ENCODE results near the gene DMWD.
A peak's percentile ranks its signal among the peaks of the same experiment; 100 is the strongest.
"Not testable (repeated sequence)": the region's sequence is repeated elsewhere in the genome, so short reads cannot be mapped to it uniquely, and the experiment has no call there.

Gene DMWD

GRCh38 chr19:45816236-45817009 is 23.8 kb upstream of the DMWD start:
- no peak for DNase-seq

DNA sequence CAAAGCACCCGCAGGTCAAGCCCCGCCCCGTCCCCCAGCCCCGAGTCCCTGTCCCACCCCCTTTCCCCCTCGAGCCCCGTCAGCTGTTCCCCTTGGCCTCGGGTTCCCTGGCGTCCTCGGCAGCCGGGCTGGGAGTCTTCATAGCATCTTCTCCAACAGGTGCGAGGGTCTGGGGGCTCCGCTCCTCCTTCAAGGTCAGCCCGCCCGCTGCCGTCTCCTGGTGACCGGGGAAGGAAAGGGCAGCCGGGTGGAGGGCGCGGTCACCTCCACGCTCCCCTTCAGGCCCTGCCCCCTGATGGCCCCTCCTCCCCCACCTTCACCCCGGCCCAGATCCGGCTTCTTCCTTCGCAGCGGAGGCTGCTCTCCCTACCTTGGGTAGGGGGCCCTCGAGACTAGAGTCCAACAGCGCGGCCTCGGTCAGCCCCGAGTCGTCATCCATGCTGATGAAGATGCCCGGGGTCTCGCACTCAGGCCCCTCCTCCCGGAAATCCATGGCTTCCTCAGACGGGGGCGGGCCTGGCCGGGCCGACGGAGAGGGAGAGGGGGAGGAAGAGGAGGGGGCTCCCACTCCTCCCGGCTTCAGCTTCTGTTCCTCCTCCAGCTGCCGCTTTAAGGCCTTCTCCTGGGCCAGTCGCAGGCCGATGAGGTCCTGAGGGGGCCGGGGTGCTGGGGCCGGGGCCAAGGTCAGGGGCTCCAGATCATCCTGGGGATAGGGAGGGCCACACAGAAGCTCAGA is 23.0 kb upstream of the DMWD start:
- no peak for DNase-seq

GRCh38 chr19:45814851-45815480 is 22.3 kb upstream of the DMWD start, which contains the start of gene RSPH6A:
Gene RSPH6A (minus strand): TSS chr19:45815308. CDS start chr19:45815176, 132 bp downstream.
- DNase-seq, result no peak

GRCh38 chr19:45814166-45814780 is 21.6 kb upstream of the DMWD start:
- DNase-seq, result no peak

DNA sequence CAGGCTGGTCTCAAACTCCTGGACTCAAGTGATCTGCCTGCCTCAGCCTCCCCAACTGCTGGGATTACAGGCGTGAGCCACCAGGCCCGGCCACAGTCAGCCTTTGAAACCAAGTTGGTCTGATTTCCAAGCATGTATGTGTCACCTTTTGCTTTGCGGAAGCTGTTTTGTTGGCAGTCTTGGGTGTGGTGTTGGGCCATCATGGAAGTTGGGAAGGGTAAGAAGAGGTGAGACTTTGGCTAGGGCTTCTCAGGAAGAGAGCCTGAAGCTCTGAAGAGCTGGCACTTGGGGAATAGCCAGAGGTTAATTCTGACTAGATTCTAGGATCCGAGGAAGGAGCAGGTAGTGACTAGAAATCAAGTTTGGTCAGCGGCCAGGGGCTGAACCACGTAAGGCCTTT is 19.7 kb upstream of the DMWD start:
- no peak for DNase-seq

- no peak for DNase-seq
Measured at GRCh38 chr19:45809643-45810159, 17.1 kb upstream of the DMWD start.

- DNase-seq, result no peak
Measured at GRCh38 chr19:45805719-45806118, 13.1 kb upstream of the DMWD start.

- no peak for DNase-seq
Measured at GRCh38 chr19:45804959-45805230, 12.2 kb upstream of the DMWD start.

DNA sequence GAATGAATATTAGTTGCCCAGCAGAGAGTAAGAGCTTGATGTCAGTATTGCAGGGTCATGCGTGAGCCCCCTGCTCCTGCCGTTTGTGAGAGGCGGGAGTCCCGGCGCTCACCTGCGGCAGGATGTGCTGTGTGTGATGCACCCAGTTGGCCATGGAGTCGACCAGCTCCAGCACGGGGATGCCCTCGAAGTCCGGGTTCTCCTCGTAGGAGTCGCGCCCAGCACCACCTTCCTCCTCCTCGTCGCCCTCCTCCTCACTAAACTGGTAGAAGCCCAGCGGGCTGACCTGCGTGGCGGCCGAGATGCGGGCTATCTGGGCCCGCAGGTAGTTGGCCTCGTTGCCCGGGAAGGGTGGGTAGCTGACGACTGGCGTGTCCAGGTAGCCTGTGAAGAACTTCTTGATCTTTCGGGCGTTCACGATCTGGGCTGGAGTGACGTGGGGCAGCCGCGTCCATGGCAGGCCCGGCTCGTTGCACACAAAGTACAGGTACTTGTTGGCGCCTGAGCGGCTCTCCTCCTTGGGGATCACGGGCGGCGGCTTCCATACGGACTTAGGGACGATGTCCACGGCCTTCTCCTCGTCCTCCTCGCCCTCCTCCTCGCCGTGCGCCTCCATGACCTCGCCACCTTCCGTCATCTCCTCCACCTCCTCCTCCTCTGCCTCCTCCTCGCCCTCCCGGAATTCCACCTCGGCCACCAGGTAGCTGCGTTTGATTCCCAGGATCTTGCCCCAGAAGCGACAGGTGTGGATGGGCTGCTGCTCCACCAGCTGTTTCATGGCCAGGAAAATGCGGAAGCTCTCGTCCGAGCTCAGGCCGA is 11.7 kb upstream of the DMWD start:
- no peak for DNase-seq

- no peak for DNase-seq
Measured at GRCh38 chr19:45801603-45802175, 9.0 kb upstream of the DMWD start.

DNA sequence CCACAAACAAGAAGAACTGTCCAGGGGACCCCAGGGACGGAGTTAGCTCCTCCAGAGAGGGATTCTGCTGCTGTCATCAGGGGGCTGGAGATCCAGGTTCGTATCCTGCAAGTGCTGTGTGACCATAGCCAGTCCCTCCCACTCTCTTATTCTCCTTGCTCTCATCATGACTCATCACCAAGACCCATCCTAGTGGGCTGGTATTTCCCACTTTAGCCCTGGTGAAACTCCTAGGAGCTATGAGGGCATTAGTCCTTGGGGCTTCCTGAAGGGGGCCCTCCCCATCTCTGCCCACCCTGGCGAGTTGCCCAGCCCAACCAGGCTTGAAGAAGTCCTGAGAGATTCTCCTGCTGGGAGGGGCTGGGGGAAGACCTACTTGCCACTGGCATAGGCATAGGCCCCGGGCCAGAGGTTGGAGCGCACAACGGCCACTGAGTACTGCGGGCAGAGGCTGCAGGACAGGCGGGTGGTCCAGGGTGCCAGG is 7.5 kb upstream of the DMWD start:
- DNase-seq, result no peak

- not testable (repeated sequence) for DNase-seq
Measured at GRCh38 chr19:45799541-45799940, 6.9 kb upstream of the DMWD start.

GRCh38 chr19:45798995-45799517 is 6.4 kb upstream of the DMWD start:
- peak; percentile 53 for DNase-seq

- no peak for DNase-seq
Measured at GRCh38 chr19:45794627-45795026, 2.0 kb upstream of the DMWD start.

DNA sequence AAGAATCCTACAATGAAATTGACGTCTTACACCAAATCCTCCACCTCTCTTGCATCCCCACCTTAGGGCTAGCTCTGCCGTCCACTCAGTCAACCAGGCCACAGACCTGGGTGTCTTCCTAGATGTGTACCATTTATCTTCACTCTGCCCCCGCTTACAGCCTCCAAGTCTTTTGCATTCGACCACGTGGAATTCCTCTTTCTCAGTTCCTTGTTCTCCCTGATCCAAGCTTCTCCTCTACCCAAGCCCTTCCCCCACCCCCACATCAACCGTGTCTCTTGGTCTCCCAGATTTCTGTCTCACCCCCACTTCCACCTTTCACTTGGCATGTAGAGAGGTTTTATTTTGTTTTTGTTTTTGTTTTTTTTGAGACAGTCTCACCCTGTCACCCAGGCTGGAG is 1.2 kb upstream of the DMWD start:
- DNase-seq, result no peak

DNA sequence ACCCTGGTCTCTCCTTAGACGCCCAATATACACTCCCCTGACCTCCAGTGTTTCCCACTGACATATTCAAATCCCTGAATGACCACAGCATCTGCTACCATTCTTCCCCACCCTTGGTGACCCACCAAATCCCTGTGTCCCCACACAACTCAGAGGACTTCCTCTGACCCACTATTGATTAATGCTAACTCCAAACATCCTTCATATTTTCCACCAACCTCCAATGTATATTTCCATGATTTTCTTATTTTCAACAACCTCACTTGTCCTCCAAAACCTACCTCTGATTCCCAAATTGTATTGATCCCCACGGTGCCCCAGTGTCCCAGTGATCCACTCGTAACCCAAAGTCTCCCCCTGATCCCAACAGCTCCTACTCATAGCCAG is 526 bp upstream of the DMWD start:
- DNase-seq, result no peak

DNA sequence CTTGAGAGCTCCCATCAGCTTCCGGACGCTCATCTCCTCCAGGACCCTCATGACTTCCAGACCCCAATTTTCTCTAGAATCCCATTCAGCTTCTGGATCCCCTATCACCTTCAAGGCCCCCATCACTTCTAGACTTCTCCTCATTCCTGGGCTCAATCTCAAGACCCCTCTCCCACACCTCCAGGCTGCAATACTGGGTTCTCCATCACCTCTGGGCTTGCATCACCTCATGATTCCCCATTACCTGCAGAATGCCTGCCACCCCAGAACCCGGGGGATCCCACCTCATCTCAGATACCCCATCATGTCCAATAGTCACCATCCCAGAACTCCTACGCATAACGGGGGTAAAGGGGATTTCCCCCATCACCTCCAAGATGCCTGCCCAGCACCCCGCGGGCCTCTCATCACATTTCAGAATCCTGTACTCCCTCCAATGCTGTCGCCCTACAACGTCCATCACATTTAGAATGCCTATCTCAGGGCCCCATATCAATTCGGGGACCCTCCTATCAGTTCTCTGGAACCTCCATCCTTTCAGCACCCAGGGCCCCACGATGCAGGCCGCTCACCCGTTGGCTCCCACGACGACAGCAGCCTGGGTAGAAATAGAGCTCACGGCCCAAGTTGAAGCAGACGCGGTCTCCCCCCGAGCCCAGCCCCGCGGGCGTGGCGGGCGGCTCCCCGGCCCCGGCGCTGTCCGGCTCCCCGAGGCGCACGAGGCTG is 738 bp downstream of the DMWD start:
- DNase-seq, result no peak

- peak; percentile 70 for DNase-seq
Measured at GRCh38 chr19:45790942-45791341, 1.7 kb downstream of the DMWD start.

GRCh38 chr19:45789035-45789786 is 3.4 kb downstream of the DMWD start:
- no peak for DNase-seq

GRCh38 chr19:45786533-45786894 is 6.1 kb downstream of the DMWD start:
- no peak for DNase-seq
